Cardiac fibroblast (primary cell): ENCODE measurements around the gene PRKG1.
A peak's percentile ranks its signal among the peaks of the same experiment; 100 is the strongest.

ENCODE experiments used
- DNase-seq, 2 donors: peaks; one replicate each; pipeline versions ENCODE4 v3.0.0 to v3.0.0-alpha.2; 2010; ENCODE audit warnings: low read depth in 2 of 2
- H3K4me3 ChIP-seq, 2 donors: replicated peaks in 1 of 2; 1 replicate in 1 of 2; 2 replicates in 1 of 2; pipeline ENCODE4 v1.5.1; 2011; ENCODE audit warnings: low read depth in 2 of 2, low read length in 2 of 2, mild to moderate bottlenecking in 2 of 2, moderate library complexity in 1 of 2
- CTCF ChIP-seq: IDR thresholded peaks from one replicate; pipeline ENCODE4 v1.5.1; 2011; ENCODE audit warnings: low read depth, mild to moderate bottlenecking, low read length, inconsistent platforms

Gene PRKG1

GRCh38 chr10:51620131-51620530 is 545.8 kb downstream of the PRKG1 start:
- no peak for DNase-seq
- no peak overlapping the region for H3K4me3 ChIP-seq
- TF ChIP-seq CTCF: no peak

DNA sequence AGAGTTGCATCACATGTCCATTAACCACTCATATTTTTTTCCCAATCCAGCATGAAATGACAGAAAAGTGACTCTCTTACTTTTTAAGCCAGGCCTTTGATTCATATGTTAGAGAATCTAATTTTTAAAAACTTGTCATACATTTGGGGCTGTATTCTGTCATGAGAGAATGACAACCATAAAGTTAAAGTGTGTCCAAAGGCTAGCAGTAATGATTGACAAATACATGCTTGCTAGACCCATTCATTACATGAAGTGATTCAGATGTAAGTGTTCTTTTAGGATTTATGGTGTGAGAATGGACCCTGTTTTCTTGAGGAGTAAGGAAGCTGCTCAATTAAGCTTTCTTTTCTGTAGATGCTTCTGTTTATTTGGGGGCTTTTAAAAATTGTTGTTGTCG is 549.7 kb downstream of the PRKG1 start:
- no peak overlapping the region for H3K4me3 ChIP-seq
- TF ChIP-seq CTCF: no peak
- no peak for DNase-seq

DNA sequence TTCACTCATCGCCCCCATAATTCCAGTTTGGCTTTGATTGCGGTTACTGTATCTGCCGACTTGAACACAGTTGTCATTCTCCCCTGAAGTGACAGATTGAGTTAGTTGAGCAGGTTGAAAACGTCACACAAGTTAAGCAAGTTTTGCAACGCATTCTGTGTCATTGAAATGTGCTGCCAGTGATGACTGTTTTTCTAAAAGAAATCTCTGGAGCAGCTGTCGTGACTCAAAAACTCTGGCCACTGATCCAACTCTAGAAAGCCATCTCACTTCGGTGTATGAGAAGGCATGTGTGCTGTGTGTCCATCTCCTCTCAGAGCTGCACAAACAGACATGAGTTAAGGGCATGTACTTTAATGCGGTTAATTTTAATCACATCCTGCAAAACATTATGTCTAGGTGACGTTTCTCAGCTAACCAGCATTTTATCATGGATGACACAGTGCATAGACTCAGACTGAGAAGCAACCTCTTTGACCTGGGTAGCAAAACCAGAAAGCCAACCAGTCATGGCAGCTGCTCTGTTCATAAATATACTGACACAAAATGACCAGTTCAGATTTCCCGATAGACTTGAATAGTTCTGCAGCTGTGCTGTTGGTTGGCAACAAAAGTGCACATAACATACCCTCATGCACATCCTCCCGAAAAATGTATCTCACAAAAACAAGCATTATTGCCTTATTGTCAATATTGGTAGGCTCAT is 555.8 kb downstream of the PRKG1 start:
- DNase-seq: peak; percentile 46 to 62
- no peak for TF ChIP-seq CTCF
- no peak overlapping the region for H3K4me3 ChIP-seq

- H3K4me3 ChIP-seq: no peak overlapping the region
- TF ChIP-seq CTCF: no peak
- no peak for DNase-seq
Observed at GRCh38 chr10:51630640-51631005, 556.3 kb downstream of the PRKG1 start.

DNA sequence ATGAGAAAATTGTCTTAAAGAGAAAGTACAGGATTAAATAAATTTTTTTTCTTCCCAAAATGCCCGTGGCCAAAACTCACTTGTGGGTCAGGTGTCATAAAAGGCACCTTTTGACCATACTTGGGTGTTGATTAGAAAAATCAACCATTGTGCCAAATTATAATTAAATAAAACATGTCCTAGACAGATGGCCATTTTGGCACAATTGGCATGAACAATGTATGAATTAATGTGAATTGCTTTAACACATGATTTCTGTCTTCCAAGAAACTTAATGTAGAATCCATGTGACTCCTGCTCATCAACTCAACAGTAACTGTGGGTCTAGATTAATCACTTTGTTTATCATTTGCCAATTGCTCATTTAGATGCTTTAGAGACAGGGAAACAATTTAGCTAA is 561.1 kb downstream of the PRKG1 start:
- TF ChIP-seq CTCF: no peak
- no peak overlapping the region for H3K4me3 ChIP-seq
- DNase-seq: no peak

DNA sequence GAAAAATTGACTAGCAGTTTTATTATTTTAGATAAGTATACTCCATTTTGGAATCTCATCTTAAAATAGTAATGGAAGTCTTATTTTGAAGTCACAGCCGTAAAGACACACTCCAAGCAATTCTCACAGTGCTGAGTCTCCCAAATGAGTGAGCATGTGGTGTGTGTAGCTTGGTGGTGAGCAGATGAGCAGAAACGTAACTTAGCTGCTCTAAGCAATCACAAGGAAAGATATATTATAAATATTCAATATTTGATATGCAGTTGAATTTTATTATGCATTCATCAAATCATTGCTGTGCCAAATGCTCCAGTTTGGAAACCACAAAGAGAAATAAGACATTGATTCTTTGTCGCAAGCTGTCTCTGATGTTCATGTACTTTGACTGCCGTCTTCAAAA is 563.9 kb downstream of the PRKG1 start:
- no peak overlapping the region for H3K4me3 ChIP-seq
- DNase-seq: no peak
- no peak for TF ChIP-seq CTCF

- peak; percentile 18 for TF ChIP-seq CTCF
- DNase-seq: no peak
- H3K4me3 ChIP-seq: no peak overlapping the region
Observed at GRCh38 chr10:51638737-51639136, 564.5 kb downstream of the PRKG1 start.
